GM19193 (cell line): Measurements from ENCODE around the gene TAGLN2.
A peak's percentile ranks its signal among the peaks of the same experiment; 100 is the strongest.

Experiments
- POLR2A ChIP-seq: IDR thresholded peaks from 4 replicates; pipeline ENCODE4 v1.6.1; 2011; ENCODE audit not compliant: insufficient read depth, insufficient read length; ENCODE audit errors: extremely low read depth

Gene TAGLN2

DNA sequence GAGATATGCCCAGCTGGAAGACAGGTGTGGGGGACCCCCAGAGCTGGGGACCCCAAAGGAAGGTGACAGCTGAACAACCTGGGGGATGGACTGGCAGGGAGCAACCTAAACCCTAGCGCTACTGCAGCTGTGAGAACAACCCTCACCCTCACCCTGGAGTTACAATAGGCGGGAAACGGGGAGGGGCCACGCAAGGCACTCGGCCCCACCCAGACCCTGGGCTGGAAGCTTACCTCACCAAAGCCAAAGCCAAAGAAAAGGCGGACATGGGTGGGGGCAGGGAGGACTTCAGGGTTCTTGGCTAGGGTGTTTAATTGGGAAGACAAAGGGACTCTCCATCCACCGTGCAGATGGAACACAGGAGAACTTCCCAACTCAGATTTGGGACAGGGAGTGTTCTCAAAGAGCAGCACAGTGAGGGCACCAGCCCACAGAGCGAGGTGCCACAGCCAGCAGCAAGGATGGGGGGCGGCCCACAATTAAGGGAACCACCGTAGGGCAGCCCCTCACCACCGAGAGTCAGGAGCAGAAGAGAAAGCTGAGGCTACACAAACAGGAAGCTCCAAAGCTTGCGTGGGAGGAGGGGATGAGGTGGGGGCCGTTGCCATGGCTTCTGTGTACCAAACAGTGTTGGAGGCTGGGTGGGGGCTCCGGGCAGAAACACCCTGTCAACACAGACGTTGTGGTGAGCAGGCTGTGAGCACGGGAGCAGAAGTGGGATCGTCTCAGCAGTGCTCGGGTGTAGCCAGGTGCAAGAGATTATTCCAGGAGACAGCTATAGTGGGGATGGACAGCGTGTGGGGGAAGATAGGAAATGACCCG lies 1.9 kb downstream of the TAGLN2 start:
- TF ChIP-seq POLR2A = peak; percentile 61

DNA sequence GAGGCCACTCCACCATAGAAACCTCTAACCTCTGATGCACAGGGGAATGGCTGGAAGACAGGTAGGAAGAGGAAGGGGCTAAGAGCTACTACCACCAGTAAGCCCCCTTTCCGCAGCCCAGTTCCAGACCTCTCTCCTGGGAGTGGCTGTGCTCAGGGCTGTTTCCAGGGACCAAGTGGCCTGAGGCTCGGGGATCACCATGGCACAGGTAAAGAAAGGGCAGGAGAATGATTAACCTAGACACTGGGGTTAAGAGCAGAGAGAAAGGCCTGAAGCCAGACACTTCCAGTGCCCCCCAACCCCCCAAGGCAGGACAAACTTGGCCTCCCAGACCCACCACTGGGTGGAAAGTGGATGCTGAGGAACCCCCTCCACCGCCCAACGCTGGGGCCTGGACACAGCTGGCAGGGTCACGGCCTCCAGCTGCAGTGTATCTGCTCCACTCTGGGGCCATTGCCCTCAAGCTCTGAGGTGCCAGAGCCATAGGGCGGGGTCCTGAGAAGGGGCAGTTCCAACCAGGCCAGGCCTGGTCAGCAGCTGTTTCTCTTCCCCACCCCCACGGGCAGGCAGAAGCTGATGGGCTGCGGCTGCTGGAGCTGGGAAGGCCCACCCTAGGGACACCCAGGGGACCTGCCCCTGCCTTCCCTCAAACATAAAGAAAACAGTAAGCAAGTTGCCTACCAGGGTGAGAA lies 2.6 kb downstream of the TAGLN2 start:
- no peak for TF ChIP-seq POLR2A

DNA sequence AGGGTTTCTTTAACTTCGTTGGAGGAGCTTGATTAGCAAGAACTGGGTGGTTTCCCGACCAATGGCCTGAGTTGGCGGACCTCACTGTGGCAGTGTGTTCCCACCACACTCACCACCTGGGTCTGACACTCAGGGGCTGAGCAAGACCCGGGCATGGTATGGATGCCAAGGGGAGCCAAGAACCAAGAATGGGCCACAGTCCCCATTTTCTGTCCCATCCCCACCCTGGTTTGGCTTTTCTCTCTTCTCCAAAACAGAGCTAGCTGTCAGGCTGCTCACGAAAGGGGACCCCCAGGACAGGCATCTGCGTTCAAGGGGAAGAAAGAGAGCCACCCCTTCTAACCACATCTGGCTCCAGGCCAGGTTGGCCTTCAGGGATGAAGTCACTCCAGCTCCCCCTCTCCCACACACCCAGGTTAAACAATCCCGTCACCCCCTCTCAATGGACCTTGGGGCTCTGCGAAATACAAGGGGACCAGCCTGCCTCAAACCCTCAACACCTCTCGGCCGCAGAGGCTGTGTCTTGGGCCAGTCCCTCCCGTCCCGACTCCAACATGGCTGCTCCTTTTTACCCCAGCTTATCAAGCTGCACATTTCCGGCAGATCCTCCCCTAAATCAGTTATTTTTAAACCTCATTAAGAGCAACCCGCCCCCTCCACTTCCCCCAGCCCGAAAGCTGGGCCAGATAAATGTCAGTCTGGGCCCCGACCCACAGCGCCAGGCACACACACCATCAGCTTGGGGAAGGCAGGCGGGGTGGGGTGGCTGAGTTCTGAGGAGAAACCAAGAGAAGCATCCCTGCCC lies 3.4 kb downstream of the TAGLN2 start:
- peak; percentile 27 for TF ChIP-seq POLR2A

DNA sequence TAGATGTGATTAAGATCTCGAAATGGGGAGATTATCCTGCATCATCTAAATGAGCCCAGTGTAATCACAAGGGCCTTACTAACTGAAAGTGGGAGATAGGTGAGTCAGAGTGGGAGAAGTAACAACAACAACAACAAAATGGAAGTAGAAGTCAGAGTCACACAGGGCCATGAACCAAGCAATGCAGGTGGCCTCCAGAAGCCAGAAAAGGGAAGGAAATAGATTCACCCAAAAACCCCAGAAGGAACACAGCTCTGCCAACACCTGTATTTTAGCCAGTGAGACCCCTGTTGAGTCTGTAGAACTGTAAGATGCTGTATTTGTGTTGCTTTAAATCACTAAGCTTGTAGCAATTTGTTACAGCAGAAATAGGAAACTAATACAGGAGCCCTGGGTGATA lies 4.1 kb downstream of the TAGLN2 start:
- no peak for TF ChIP-seq POLR2A

DNA sequence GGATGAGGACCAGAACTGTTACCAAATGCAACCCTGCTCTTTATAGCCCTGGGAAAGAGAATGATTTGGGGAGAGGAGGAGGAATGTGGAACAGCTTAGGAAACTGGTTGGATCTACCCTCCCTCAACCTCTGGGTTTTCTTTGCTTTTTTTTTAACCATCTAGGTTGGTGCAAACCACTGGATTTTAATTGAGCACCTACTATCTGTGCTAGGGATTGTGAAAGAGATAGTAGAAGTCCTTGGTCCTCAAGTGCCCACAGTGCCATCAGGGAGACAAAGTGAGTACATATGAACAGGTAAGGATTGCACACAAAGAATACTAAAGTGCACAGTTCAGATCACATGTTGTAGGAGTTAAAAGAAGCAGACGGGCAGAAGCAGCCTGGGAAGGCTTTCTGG lies 4.7 kb downstream of the TAGLN2 start:
- TF ChIP-seq POLR2A = no peak

DNA sequence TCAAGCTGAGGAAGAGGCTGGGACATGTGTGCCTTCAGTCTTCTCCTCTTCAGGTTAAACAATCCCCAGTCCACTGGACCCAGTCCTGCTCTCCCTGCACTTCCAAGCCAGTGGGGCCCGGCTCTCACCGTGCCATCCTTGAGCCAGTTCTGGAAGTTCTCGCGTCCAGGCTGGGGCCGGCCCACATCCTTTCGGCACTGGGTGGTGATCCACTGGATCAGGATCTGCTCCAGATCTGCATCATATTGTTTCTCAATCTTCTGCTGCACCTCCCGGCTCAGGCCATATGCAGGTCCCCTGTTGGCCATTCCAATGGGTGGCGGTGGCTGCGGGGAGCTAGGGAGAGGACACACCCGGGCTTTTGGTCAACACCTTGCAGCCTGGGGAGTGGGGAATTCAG lies 5.1 kb downstream of the TAGLN2 start:
- TF ChIP-seq POLR2A = no peak

DNA sequence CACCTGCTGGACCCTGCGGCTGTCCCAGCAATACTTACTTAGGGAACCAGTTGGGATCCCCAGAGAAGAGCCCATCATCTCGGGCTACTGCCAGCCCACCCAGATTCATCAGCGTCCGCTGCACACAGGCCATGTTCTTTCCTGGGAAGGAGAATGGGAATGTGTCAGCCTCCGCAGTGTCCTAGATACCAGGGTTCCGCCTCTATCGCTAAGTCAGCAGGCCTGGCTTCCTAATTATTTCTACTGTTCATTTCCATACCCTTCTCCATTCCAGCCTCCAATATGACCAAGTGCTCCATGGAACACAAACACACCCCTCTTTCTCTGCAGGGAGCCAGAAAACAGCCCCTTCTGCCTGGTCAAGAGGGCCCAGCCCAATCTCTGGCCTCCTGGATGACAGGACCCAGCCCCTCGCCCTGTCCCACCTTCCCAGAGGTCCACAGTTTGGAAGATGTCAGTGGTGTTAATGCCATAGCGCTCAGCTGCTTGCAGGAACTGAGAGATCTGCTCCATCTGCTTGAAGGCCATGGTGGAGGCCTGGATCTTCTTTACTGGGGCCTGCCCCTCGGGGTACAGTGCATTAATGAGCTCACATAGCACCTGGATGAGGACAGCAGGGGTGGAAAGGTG lies 6.0 kb downstream of the TAGLN2 start:
- TF ChIP-seq POLR2A = no peak

DNA sequence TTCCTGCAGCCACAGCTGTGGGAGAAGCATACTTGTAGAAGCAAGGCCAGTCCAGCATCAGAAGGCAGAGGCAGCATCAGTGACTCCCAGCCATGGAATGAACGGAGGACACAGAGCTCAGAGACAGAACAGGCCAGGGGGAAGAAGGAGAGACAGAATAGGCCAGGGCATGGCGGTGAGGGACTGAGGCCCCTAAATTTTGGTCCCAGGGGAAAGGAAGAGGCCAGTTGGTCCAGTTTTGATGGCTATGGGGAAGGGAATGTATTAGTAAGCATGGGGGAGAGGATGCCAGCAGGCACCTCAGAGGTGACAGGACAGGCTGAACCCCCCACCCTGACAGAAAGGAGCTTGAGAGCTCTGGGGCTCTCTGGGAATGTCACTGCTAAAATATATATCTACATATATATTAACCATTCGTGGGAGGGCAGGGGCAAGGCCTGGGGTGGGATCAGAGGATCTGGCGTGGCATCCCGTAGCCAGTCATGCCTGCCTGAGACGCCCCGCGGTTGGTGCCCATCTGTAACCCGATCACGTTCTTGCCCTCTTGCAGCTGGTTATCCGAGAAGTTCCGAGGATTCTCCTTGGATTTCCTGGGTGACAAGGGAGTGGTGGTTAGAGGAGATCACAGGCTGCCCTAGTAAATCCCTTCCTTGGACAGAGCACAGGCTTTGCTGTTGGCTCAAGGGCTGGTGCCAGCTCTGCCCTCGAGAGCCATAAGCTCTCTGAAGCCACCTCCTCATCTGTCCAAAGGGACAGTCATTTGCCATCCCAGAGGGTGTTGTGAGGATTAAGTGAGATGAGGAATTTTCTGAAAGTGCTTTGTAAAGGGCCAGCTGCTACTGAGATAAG lies 6.7 kb downstream of the TAGLN2 start:
- TF ChIP-seq POLR2A = no peak

DNA sequence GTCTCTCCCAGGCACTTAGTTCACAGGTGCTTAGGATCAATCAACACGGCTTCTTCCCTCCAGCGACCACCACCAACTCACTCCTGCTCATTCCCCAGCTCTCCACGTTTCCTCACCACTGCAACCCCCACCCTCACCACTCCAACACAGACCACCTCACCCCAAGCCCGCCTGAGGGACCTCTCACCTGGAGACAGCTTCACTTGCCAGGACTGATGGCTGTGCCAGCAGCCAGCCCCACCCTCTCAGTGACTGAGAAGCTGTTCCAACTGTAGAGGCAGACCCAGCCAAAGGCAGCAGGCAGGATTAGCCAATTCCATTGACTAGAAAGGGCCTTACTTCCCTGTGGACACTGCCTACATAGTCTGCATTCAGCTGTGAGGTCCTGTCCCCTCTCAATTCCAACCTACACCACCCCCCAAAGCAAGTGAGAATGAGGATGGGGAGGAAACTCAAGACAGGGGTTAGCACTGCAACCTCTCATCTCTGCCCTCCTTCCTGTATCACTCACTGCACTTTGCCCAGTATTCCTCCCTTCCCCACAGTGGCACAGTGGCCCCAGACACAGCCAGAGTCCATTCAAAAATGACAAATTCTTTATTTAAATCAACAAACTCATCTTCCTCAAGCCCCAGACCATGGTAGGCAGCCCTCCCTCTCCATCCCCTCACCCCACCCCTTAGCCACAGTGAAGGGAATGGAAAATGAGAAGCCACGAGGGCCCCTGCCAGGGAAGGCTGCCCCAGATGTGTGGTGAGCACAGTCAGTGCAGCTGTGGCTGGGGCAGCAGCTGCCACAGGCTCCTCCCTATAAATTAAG lies 7.6 kb downstream of the TAGLN2 start:
- no peak for TF ChIP-seq POLR2A

DNA sequence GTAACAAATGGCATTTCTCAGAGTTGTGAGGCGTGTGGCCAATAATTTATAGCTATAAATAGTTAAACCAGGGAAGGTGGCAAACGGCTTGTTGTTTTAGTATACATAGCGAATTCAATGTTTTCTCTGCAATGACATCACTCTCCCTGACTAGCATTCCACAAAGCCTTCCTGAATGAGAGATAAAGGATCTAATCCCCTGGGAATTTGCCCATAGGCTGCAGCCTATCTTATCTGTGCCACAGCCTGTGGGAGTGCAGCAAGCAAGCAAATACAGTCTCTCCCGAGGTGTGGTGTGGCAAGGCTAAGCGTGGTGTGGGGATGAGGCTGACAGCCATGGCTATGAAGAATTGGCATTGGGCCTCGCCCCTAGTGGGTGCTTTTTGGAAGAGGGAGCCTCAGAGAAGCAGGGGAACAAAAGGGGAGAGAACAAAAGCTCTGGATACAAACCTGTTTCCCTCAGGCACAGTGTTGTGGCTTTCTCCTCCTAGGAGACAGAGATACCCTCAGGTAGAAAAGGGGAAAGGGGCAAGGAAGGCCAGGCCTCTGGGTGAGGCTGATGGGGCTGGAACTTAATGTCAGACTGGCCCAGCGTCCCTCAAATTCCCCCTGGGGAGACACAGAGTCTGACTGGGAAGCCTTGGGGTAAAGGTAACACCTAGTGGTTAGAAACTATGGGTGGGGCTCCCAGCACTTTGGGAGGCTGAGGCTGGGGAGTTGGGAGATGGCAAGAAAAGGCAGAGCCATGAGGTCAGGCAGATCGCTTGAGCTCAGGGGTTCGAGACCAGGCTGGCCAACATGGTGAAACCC lies 8.9 kb downstream of the TAGLN2 start:
- TF ChIP-seq POLR2A = no peak

DNA sequence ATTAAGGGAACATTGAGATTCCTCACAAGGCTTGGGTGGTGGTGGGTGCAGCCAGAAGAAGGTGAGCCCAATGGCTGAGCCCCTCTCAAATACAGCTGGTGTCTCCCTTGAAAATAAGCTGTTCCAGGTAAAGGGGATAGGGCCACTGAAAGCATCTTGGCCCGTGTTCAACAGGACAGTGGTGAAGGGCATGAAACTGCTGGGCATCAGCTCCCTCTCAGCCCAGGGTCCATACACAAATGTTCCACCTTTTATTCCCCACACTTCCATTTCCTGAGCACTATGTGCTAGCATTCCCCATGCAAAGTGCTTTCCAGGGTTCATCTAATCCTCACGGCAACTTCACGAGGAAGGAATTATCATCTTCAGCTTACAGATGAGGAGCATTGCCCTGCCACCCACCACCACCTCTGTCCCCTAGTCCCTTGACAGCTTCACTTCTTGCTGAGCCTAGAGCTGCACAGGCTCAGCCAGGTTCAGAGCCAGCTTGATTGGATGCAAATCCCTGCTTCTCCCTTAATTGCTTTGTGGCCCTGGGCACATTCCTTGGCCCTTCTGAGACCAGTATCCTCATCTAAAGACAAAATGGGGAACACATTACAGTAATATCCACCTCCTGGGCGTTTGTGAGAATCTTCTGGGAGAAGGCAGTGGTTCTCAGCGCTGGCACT lies 9.6 kb downstream of the TAGLN2 start:
- no peak for TF ChIP-seq POLR2A
